NOMO-1 treated with dmso at 0.1 percent for 144 hours (cell line): ENCODE results near the gene PACRG.

Source experiments
- DNase-seq: peaks from one replicate; lab custom pipeline; 2025; ENCODE audit not compliant: unreplicated experiment; lab: John Stamatoyannopoulos, UW

The PACRG gene

DNA sequence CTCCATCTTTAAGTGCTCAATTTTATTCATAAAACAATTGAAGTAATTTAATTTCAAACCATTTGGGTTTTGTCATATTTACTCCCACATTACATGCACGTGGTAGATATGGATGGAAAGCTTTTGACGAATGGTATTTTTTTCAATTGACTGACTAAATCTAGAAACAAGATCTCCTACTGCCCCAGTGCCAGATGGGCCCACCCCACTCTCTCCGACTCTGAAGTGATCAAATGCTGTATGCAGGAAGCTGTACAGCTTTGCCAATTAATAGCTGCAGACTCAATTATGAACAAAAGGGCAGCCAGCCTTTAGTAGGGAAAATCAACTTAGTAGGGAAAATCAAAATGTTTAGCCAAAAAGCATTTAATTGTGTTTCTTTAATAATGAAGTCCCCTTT is 46.2 kb downstream of the PACRG start:
- DNase-seq: no peak

DNA sequence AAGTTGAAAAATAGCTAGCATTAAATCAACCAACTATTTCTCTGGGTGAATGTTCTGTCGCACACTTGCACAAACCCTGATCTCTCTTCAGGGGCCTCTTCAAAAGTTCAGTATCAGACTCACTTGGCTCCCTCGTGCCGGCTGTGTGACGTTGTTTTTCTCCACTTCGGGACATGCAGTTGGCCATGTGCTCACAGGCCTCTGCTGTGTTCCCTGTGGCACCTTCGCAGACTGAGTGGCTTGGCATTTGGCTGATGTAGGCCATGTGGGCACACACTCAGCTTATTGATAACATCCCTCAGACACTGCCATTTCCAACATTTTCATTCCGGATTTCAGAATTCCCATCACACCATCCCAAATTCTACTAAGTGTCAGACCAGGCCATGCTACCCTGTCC is 49.3 kb downstream of the PACRG start:
- DNase-seq: no peak

GRCh38 chr6:162778603-162779002 is 50.8 kb downstream of the PACRG start:
- no peak for DNase-seq

- DNase-seq: no peak
Measured at GRCh38 chr6:162785632-162786242, 58.0 kb downstream of the PACRG start.

GRCh38 chr6:162798546-162799266 is 70.9 kb downstream of the PACRG start:
- DNase-seq: no peak

GRCh38 chr6:162814426-162814973 is 86.7 kb downstream of the PACRG start:
- DNase-seq: no peak

GRCh38 chr6:162817196-162817595 is 89.4 kb downstream of the PACRG start:
- no peak for DNase-seq

DNA sequence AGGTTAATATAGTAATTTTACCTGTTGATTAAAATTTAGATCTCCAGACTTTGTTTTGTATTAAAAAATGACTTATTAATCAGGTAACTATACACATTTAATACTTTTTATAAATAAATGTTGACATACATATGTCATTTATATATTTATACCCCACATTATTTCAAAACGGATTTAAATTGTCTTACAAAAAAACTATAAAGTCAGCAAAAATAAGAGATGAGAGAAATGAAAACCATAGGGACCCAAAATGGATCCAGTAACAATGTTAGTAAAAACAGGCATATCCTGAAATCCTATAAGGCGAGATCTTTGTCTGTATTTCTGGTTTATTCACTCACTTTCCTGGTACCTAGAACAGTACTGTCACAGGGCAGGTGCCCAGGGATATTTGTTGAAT is 91.5 kb downstream of the PACRG start:
- DNase-seq: no peak

DNA sequence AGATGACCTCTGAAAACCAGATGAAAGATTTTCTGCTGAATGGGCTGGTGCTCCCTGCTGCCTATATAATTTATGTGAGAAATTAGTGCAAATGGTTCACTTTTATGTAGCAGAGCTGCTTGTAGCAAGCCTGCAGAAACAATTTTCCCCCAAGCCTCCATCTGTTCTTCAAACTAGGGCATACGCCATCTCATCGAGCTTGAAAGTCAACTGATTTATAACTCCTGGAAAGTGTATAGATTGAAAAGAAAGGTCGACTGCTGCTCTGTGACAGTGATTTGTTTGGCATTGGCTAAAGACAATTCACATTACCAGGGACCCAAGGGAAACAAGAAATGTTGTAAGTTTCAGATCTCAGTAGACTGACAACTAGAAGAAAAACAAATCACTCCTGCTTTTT is 93.3 kb downstream of the PACRG start:
- DNase-seq: no peak

GRCh38 chr6:162825597-162825996 is 97.8 kb downstream of the PACRG start:
- no peak for DNase-seq

DNA sequence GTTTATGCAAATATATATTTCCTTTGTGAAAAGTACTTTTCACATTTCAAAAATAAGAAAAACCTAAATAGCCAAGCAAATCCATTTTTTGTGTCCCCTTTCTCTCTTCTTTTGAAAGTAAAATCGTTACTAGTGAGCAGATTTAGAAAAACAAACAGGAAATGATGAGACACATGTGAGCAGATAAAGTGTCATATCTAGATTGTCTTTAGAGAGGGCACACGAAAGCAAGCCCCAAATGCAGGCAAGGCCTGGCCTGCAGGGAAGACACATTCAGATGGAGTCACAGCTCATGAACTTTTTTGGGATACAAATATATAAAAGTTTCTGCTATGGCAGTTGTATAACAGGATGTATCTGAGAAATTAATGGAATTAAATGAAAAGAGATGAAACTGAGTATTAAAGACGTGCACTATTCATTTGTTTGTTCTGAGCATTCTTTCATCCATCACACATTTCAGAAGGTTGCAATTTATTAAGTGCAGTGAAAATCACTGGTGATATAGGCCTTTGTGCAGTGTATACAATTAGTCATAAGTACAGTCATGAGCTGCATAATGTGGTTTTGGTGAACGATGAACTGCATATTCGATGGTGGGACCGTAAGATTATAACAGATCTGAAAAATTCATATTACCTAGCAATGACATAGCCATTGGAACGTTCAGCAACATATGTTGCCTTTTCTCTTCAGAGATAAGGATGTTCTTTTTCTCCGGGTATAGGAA is 101.4 kb downstream of the PACRG start:
- DNase-seq: no peak

- DNase-seq: no peak
Measured at GRCh38 chr6:162833776-162834175, 106.0 kb downstream of the PACRG start.

- no peak for DNase-seq
Measured at GRCh38 chr6:162845972-162846371, 118.2 kb downstream of the PACRG start.

DNA sequence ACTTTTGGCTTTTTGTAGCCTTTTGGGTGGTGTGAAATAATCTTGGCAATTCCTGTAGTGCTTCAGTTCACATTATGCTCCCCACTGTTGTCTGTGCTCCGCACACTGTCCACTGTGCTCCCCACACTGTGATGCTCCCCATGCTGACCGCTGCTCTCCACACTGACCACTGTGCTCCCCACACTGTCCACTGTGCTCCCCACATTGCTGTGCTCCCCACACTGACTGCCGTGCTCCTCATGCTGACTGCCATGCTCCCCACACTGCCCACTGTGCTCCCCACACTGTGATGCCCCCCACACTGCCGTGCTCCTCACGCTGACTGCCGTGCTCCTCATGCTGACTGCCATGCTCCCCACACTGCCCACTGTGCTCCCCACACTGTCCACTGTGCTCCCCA is 118.9 kb downstream of the PACRG start:
- no peak for DNase-seq

DNA sequence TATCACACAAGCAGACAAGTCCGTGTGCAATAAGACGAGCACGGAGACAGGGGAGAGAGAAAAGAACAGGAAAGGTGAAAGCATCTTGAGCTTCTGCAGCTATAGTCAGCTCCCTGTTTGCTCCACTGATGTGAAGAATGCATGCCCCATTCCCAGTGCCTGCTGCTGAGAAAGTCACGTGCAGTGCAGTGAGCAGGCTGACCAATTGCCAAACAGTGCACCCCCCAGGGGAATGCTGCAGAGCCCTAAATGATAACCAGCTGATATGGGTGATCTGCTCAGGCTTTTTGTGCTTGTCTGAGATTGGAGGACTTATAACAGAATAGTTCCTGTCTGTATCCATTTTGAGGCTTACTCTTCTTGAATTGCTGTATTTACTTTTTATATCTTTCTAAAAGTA is 121.5 kb downstream of the PACRG start:
- DNase-seq: no peak

DNA sequence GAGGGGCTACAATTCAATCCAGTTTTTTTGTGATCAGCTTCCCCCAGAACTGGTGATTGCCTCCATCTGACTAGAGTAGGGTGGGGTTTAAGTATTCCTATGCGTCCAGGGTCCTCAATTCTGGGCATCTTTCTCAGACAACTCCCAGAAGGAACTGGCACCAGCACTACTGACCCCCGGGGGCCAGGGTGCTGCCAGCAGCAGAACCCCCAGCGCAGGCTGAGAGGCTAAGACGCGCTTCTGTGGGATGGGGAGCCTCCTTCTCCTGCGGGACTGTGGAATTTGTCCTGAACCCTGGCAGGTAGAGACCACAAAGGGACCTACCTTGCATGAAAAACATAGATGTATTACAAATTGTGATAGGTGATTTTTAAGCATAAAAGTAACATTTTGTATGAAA is 124.4 kb downstream of the PACRG start:
- DNase-seq: no peak

DNA sequence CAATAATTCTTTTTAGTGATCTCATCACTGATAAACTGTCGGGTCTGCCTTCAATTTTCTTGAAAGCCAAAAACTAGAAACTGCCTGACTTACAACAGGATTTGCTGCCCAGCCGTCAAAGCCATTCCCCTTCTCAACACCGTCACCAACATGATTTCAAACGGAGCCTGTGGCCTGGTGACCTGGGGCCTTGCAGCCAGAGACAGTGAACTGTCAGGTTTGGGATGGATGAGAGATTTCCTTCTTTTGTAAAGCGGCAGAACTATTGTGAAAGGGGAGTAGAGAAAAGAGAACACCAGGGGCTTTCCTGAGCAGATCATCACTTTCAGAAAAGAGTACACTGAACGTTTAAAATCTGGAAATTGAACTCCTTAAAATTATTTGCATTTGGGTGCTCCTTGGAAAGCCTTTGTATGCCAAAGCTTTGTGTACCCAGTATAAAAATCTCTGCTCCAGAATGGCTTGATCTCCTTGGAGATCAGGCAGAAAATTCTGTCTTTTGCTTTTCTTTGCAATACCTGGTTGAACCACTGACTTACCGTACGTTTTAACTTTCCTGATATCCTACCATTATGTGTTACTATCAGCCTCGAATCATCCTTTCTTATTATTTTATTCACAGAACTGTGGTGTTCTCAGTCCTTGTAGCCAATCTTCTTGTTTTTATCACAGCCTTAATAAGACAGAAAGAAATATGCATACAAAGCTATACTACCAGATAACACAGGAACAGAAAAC is 125.2 kb downstream of the PACRG start:
- DNase-seq: no peak

GRCh38 chr6:162854228-162854627 is 126.5 kb downstream of the PACRG start:
- no peak for DNase-seq

- no peak for DNase-seq
Measured at GRCh38 chr6:162854734-162855191, 127.0 kb downstream of the PACRG start.

DNA sequence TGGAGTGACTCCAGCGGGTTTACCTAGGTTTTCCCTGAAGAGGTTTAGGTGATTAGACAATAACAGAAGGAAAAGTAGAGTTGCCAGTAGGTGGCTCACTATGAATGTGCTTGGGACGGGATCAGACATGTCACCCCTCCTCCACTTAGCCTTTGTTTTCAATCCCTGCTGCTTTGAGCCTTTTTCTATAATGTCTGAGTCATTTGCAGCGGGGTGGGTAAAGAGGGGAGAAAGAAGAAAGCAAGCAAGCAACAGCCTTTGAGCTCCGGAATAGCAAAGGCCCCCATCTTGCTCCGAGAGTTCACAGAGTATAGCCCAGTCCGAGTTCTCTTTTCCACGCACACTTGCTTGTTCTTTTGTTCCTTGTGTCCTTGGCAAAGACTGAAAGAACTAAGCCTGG is 129.1 kb downstream of the PACRG start:
- no peak for DNase-seq

GRCh38 chr6:162857326-162857725 is 129.6 kb downstream of the PACRG start:
- no peak for DNase-seq
